ENCODE results near the gene RFTN2. TPM values are rescaled to one million over a fixed set of nuclear protein-coding genes. Genes with fewer than 3 reads are reported as not detected.

Gene RFTN2
- polyA plus RNA-seq, 1 donor (not counting 4 experiments of a cell fraction or from before 2014, with no cell fraction given), result 0.37 TPM

DNA sequence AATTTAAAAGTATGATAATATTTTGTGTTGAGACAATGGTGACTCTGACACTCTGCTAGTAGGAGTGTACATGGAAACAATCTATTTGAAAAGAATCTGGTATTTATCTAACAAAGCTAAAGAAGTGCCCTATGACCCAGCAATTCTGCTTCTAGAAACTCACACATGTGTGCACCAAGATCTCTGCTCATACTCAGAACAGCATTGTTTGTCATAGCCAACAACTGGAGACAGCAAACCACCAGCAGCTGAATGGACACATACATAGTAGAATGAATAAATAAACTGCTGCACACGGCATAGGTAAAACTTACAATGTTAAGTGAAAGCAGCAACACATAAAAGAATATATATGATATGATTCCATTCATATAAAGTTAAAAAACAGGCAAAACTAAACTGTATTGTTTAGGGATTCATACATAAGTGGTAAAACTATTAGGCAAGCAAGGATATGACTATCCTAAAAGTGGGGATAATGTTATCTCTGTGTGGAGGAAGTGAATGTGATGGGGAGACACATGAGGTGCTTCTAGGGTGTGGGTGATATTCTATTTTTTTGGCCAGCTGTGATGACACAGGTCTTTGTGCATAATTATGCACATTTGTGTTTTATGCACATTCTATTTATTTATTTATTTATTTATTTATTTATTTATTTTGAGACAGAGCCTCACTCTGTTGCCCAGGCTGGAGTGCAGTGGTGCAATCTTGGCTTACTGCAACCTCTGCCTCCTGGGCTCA lies 71.1 kb downstream of the RFTN2 start:
- no peak overlapping the region for H3K4me2 ChIP-seq (ENCODE audit: control insufficient read depth, extremely low read depth, insufficient read depth, low read depth, low read length)
- no peak for TF ChIP-seq EZH2 (IDR thresholded peaks at IDR 0.05; ENCODE audit: low read length)
- TF ChIP-seq, protein P1, sequence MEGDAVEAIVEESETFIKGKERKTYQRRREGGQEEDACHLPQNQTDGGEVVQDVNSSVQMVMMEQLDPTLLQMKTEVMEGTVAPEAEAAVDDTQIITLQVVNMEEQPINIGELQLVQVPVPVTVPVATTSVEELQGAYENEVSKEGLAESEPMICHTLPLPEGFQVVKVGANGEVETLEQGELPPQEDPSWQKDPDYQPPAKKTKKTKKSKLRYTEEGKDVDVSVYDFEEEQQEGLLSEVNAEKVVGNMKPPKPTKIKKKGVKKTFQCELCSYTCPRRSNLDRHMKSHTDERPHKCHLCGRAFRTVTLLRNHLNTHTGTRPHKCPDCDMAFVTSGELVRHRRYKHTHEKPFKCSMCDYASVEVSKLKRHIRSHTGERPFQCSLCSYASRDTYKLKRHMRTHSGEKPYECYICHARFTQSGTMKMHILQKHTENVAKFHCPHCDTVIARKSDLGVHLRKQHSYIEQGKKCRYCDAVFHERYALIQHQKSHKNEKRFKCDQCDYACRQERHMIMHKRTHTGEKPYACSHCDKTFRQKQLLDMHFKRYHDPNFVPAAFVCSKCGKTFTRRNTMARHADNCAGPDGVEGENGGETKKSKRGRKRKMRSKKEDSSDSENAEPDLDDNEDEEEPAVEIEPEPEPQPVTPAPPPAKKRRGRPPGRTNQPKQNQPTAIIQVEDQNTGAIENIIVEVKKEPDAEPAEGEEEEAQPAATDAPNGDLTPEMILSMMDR (optimal IDR thresholded peaks at IDR 0.05 in 1 of 3, IDR thresholded peaks at IDR 0.05 in 1 of 3, conservative IDR thresholded peaks at IDR 0.05 in 1 of 3; ENCODE audit: extremely low read depth in 1 of 3, insufficient read depth in 2 of 3, low read length in 3 of 3), result no peak
- peaks cover 2% of the 10 kb centered on the region for H3K4me1 ChIP-seq (ENCODE audit: control insufficient read depth, extremely low read depth, insufficient read depth, low read length)
- no peak overlapping the region for H3K27ac ChIP-seq (ENCODE audit: control insufficient read depth, insufficient read depth, low read length)
- no peak overlapping the region for H2AFZ ChIP-seq (ENCODE audit: control insufficient read depth, low read length)
- H3K4me3 ChIP-seq (ENCODE audit: control insufficient read depth in 2 of 3, extremely low read depth in 1 of 3, insufficient read depth in 2 of 3, low read depth in 1 of 3, low read length in 3 of 3), result no peak overlapping the region
- DNase-seq (ENCODE audit: low read depth, low spot score), result no peak
- no peaks in the 10 kb centered on the region for H3K79me2 ChIP-seq (ENCODE audit: control insufficient read depth, insufficient read depth, low read length)
- no peaks in the 10 kb centered on the region for H3K27me3 ChIP-seq (ENCODE audit: control insufficient read depth, extremely low read depth, insufficient read depth, low read length)
- H4K20me1 ChIP-seq (ENCODE audit: control insufficient read depth, extremely low read depth, insufficient read depth, low read length), result no peaks in the 10 kb centered on the region
- H3K9ac ChIP-seq (ENCODE audit: control insufficient read depth, extremely low read depth, insufficient read depth, low read length), result no peak overlapping the region
- no peak for FAIRE-seq
- H3K9me3 ChIP-seq (ENCODE audit: control insufficient read depth, low read depth, low read length), result no peaks in the 10 kb centered on the region
- H3K9me1 ChIP-seq (ENCODE audit: control insufficient read depth, extremely low read depth, insufficient read depth, low read length), result no peaks in the 10 kb centered on the region
- H3K36me3 ChIP-seq (ENCODE audit: control insufficient read depth in 2 of 2, extremely low read depth in 1 of 2, insufficient read depth in 2 of 2, low read length in 2 of 2), result no peaks in the 10 kb centered on the region
- dilution Hi-C loops (cut with MboI; ENCODE audit: extremely low pct_ligation_motif_present, low sequenced_read_pairs), result no loop called here

DNA sequence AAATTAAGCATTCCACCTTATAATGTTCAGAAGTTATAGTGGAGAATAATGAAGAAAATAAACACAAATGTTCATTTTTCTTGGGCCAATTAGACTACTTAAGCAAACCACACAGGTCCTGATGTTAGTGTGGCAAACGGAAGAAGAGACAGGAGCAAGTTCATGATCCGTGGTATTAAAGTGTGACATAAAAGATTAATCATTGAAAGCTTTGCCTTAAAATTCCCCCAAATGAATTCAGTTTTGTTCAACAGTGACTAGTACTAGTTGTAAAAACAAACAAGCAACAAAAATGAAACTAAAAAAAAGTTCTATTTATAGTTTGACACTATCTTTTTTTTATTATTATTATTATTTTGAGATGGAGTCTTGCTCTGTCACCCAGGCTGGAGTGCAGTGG lies 73.7 kb downstream of the RFTN2 start:
- Histone ChIP-seq H3K36me3 (ENCODE audit: control insufficient read depth in 2 of 2, extremely low read depth in 1 of 2, insufficient read depth in 2 of 2, low read length in 2 of 2) (no peaks in the 10 kb centered on the region), H3K9me3 (ENCODE audit: control insufficient read depth, low read depth, low read length) (no peaks in the 10 kb centered on the region), H2AFZ (ENCODE audit: control insufficient read depth, low read length) (no peak overlapping the region), H3K4me3 (ENCODE audit: control insufficient read depth in 2 of 3, extremely low read depth in 1 of 3, insufficient read depth in 2 of 3, low read depth in 1 of 3, low read length in 3 of 3) (no peak overlapping the region), H3K4me2 (ENCODE audit: control insufficient read depth, extremely low read depth, insufficient read depth, low read depth, low read length) (no peak overlapping the region), H3K27ac (ENCODE audit: control insufficient read depth, insufficient read depth, low read length) (no peak overlapping the region), H3K79me2 (ENCODE audit: control insufficient read depth, insufficient read depth, low read length) (no peaks in the 10 kb centered on the region), H3K27me3 (ENCODE audit: control insufficient read depth, extremely low read depth, insufficient read depth, low read length) (no peaks in the 10 kb centered on the region), H3K9me1 (ENCODE audit: control insufficient read depth, extremely low read depth, insufficient read depth, low read length) (no peaks in the 10 kb centered on the region), H4K20me1 (ENCODE audit: control insufficient read depth, extremely low read depth, insufficient read depth, low read length) (no peaks in the 10 kb centered on the region), H3K9ac (ENCODE audit: control insufficient read depth, extremely low read depth, insufficient read depth, low read length) (no peak overlapping the region), H3K4me1 (ENCODE audit: control insufficient read depth, extremely low read depth, insufficient read depth, low read length) (peaks cover 5% of the 10 kb centered on the region)
- dilution Hi-C loops (cut with MboI; ENCODE audit: extremely low pct_ligation_motif_present, low sequenced_read_pairs), result no loop called here
- FAIRE-seq, result no peak
- no peak for TF ChIP-seq EZH2 (IDR thresholded peaks at IDR 0.05; ENCODE audit: low read length)
- TF ChIP-seq, protein P1 (optimal IDR thresholded peaks at IDR 0.05 in 1 of 3, IDR thresholded peaks at IDR 0.05 in 1 of 3, conservative IDR thresholded peaks at IDR 0.05 in 1 of 3; ENCODE audit: extremely low read depth in 1 of 3, insufficient read depth in 2 of 3, low read length in 3 of 3), result no peak
- DNase-seq (ENCODE audit: low read depth, low spot score), result no peak

All from keratinocyte (primary cell).